ENCODE data around the gene PCDH17.

DNA sequence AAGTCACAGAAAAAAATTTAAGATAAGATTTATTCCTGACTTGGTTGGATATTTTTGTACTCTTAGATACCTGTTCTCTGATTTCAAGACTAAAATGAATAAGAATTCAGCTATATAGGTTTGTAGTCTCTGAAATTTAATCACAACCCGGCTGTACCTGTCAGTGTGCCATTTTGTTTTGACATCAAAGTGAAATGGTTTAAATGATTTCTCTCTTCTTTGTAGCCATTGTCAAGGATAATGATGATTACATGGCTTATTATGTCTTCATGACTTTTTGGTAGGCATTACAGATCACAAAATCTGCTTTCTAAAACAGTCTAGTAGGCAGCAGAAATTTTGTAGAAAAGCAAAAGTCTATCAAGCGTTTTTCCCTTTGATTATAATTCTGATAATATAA is 72.5 kb downstream of the PCDH17 start:
- TF ChIP-seq, protein P1, sequence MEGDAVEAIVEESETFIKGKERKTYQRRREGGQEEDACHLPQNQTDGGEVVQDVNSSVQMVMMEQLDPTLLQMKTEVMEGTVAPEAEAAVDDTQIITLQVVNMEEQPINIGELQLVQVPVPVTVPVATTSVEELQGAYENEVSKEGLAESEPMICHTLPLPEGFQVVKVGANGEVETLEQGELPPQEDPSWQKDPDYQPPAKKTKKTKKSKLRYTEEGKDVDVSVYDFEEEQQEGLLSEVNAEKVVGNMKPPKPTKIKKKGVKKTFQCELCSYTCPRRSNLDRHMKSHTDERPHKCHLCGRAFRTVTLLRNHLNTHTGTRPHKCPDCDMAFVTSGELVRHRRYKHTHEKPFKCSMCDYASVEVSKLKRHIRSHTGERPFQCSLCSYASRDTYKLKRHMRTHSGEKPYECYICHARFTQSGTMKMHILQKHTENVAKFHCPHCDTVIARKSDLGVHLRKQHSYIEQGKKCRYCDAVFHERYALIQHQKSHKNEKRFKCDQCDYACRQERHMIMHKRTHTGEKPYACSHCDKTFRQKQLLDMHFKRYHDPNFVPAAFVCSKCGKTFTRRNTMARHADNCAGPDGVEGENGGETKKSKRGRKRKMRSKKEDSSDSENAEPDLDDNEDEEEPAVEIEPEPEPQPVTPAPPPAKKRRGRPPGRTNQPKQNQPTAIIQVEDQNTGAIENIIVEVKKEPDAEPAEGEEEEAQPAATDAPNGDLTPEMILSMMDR (IDR thresholded peaks at IDR 0.05; ENCODE audit: insufficient read depth, low read length), result no peak
- TF ChIP-seq, protein P2, sequence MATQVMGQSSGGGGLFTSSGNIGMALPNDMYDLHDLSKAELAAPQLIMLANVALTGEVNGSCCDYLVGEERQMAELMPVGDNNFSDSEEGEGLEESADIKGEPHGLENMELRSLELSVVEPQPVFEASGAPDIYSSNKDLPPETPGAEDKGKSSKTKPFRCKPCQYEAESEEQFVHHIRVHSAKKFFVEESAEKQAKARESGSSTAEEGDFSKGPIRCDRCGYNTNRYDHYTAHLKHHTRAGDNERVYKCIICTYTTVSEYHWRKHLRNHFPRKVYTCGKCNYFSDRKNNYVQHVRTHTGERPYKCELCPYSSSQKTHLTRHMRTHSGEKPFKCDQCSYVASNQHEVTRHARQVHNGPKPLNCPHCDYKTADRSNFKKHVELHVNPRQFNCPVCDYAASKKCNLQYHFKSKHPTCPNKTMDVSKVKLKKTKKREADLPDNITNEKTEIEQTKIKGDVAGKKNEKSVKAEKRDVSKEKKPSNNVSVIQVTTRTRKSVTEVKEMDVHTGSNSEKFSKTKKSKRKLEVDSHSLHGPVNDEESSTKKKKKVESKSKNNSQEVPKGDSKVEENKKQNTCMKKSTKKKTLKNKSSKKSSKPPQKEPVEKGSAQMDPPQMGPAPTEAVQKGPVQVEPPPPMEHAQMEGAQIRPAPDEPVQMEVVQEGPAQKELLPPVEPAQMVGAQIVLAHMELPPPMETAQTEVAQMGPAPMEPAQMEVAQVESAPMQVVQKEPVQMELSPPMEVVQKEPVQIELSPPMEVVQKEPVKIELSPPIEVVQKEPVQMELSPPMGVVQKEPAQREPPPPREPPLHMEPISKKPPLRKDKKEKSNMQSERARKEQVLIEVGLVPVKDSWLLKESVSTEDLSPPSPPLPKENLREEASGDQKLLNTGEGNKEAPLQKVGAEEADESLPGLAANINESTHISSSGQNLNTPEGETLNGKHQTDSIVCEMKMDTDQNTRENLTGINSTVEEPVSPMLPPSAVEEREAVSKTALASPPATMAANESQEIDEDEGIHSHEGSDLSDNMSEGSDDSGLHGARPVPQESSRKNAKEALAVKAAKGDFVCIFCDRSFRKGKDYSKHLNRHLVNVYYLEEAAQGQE (IDR thresholded peaks at IDR 0.05; ENCODE audit: insufficient replicate concordance, low read depth), result no peak
- no peak for TF ChIP-seq POLR2AphosphoS5 (IDR thresholded peaks at IDR 0.05; ENCODE audit: low read depth)

All from HL-60 (cell line).